Measurements from ENCODE around the gene GAPT. TPM values are rescaled to one million over a fixed set of nuclear protein-coding genes. Genes with fewer than 3 reads are reported as not detected.

The GAPT gene
- polyA plus RNA-seq, 1 donor (not counting 4 experiments of a cell fraction or from before 2014, with no cell fraction given) = not detected

GRCh38 chr5:58498340-58498942 lies 7.2 kb downstream of the GAPT start:
- Histone ChIP-seq H3K4me3 (ENCODE audit: control insufficient read depth in 2 of 3, extremely low read depth in 1 of 3, insufficient read depth in 2 of 3, low read depth in 1 of 3, low read length in 3 of 3) (no peak overlapping the region), H3K9ac (ENCODE audit: control insufficient read depth, extremely low read depth, insufficient read depth, low read length) (no peak overlapping the region), H4K20me1 (ENCODE audit: control insufficient read depth, extremely low read depth, insufficient read depth, low read length) (no peaks in the 10 kb centered on the region), H3K9me3 (ENCODE audit: control insufficient read depth, low read depth, low read length) (no peaks in the 10 kb centered on the region), H3K27ac (ENCODE audit: control insufficient read depth, insufficient read depth, low read length) (no peak overlapping the region), H3K27me3 (ENCODE audit: control insufficient read depth, extremely low read depth, insufficient read depth, low read length) (peaks cover 9% of the 10 kb centered on the region), H2AFZ (ENCODE audit: control insufficient read depth, low read length) (no peak overlapping the region), H3K9me1 (ENCODE audit: control insufficient read depth, extremely low read depth, insufficient read depth, low read length) (no peaks in the 10 kb centered on the region), H3K79me2 (ENCODE audit: control insufficient read depth, insufficient read depth, low read length) (no peaks in the 10 kb centered on the region), H3K36me3 (ENCODE audit: control insufficient read depth in 2 of 2, extremely low read depth in 1 of 2, insufficient read depth in 2 of 2, low read length in 2 of 2) (no peaks in the 10 kb centered on the region), H3K4me2 (ENCODE audit: control insufficient read depth, extremely low read depth, insufficient read depth, low read depth, low read length) (no peak overlapping the region), H3K4me1 (ENCODE audit: control insufficient read depth, extremely low read depth, insufficient read depth, low read length) (no peaks in the 10 kb centered on the region)
- dilution Hi-C loops (cut with MboI; ENCODE audit: extremely low pct_ligation_motif_present, low sequenced_read_pairs) = no loop called here
- no peak for FAIRE-seq
- no peak for TF ChIP-seq EZH2 (IDR thresholded peaks at IDR 0.05; ENCODE audit: low read length)
- TF ChIP-seq, protein P1, sequence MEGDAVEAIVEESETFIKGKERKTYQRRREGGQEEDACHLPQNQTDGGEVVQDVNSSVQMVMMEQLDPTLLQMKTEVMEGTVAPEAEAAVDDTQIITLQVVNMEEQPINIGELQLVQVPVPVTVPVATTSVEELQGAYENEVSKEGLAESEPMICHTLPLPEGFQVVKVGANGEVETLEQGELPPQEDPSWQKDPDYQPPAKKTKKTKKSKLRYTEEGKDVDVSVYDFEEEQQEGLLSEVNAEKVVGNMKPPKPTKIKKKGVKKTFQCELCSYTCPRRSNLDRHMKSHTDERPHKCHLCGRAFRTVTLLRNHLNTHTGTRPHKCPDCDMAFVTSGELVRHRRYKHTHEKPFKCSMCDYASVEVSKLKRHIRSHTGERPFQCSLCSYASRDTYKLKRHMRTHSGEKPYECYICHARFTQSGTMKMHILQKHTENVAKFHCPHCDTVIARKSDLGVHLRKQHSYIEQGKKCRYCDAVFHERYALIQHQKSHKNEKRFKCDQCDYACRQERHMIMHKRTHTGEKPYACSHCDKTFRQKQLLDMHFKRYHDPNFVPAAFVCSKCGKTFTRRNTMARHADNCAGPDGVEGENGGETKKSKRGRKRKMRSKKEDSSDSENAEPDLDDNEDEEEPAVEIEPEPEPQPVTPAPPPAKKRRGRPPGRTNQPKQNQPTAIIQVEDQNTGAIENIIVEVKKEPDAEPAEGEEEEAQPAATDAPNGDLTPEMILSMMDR (optimal IDR thresholded peaks at IDR 0.05 in 1 of 3, IDR thresholded peaks at IDR 0.05 in 1 of 3, conservative IDR thresholded peaks at IDR 0.05 in 1 of 3; ENCODE audit: extremely low read depth in 1 of 3, insufficient read depth in 2 of 3, low read length in 3 of 3) = peak; percentile 64 to 74 (median 64)
- DNase-seq (ENCODE audit: low read depth, low spot score) = no peak

DNA sequence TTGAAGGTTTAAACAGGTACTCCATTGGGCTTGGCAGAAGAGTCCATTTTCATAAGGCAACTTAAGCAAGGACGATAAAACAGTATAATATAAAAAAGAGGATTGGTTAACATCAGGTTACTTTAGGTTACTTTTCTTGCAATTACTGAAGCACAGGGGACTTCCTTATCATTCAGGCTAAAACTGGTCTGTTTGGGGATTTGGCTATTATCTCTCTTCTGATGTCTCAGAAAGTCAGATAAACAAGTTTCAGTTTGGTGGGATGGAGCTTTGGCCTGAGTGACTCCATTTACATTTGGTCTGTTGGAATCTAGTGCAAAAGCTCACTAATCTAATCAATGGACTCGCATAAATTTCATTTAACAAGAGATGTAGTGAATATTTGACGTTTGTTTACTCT lies 8.0 kb downstream of the GAPT start:
- Histone ChIP-seq H3K27me3 (ENCODE audit: control insufficient read depth, extremely low read depth, insufficient read depth, low read length) (peaks cover 12% of the 10 kb centered on the region), H3K4me2 (ENCODE audit: control insufficient read depth, extremely low read depth, insufficient read depth, low read depth, low read length) (no peak overlapping the region), H3K4me1 (ENCODE audit: control insufficient read depth, extremely low read depth, insufficient read depth, low read length) (no peaks in the 10 kb centered on the region), H3K36me3 (ENCODE audit: control insufficient read depth in 2 of 2, extremely low read depth in 1 of 2, insufficient read depth in 2 of 2, low read length in 2 of 2) (no peaks in the 10 kb centered on the region), H3K79me2 (ENCODE audit: control insufficient read depth, insufficient read depth, low read length) (no peaks in the 10 kb centered on the region), H3K9ac (ENCODE audit: control insufficient read depth, extremely low read depth, insufficient read depth, low read length) (no peak overlapping the region), H4K20me1 (ENCODE audit: control insufficient read depth, extremely low read depth, insufficient read depth, low read length) (no peaks in the 10 kb centered on the region), H3K9me1 (ENCODE audit: control insufficient read depth, extremely low read depth, insufficient read depth, low read length) (no peaks in the 10 kb centered on the region), H2AFZ (ENCODE audit: control insufficient read depth, low read length) (no peak overlapping the region), H3K9me3 (ENCODE audit: control insufficient read depth, low read depth, low read length) (no peaks in the 10 kb centered on the region), H3K27ac (ENCODE audit: control insufficient read depth, insufficient read depth, low read length) (no peak overlapping the region), H3K4me3 (ENCODE audit: control insufficient read depth in 2 of 3, extremely low read depth in 1 of 3, insufficient read depth in 2 of 3, low read depth in 1 of 3, low read length in 3 of 3) (no peak overlapping the region)
- TF ChIP-seq EZH2 (IDR thresholded peaks at IDR 0.05; ENCODE audit: low read length) = no peak
- TF ChIP-seq, protein P1 (optimal IDR thresholded peaks at IDR 0.05 in 1 of 3, IDR thresholded peaks at IDR 0.05 in 1 of 3, conservative IDR thresholded peaks at IDR 0.05 in 1 of 3; ENCODE audit: extremely low read depth in 1 of 3, insufficient read depth in 2 of 3, low read length in 3 of 3) = no peak
- dilution Hi-C loops (cut with MboI; ENCODE audit: extremely low pct_ligation_motif_present, low sequenced_read_pairs) = no loop called here
- FAIRE-seq (no peak), DNase-seq (ENCODE audit: low read depth, low spot score) (no peak)

Measured in keratinocyte (primary cell).